ENCODE results near the gene RMND1. TPM values are rescaled to one million over a fixed set of nuclear protein-coding genes. Genes with fewer than 3 reads are reported as not detected.
"Not testable (repeated sequence)": the region's sequence is repeated elsewhere in the genome, so short reads cannot be mapped to it uniquely, and the experiment has no call there.

RMND1 gene
- total RNA-seq, 1 donor from 2014 or later, result 18.5 TPM

DNA sequence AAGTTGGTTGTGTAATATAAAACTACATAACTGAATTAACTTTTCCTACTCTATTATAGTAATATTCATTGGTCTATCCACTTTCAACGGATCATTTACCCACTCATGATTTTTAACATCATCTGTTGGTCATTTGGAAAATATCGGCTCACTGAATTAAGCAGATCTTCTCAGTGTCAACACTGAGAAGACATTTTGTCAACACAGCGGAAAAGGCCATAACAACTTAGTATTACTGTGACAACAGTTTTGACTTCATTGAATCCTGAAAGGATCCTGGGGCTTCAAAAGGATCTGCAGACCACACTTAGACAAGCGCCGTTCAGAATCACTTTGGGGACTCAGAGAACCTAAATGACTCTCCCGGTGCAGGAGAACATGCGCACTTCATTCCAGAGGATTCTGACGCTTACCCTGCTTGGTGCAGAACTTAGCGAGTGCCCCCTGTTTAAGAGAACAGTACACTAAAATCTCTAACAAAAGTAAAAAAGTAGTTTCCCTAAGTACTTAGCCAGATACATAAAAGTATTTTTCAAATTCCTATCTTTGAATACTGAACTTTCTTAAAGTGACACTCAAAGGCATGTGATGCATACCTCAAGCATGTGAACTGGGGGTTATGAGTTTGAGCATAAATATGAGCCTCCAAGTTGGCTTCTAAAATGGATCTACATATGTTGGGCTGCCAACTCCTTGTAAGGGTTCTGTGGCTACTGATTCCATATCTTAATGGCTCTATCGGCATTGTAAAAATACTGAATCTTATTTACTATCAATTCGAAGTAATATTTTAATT is 64.6 kb downstream of the RMND1 start:
- no peaks in the 10 kb centered on the region for H3K9me3 Mint-ChIP-seq
- no peak overlapping the region for H3K4me3 Mint-ChIP-seq (ENCODE audit: low read depth)
- peaks cover 28% of the 10 kb centered on the region for H3K36me3 Mint-ChIP-seq (ENCODE audit: low read depth)
- no peaks in the 10 kb centered on the region for H3K27me3 Mint-ChIP-seq (ENCODE audit: low read depth)
- no peak overlapping the region for H3K27ac Mint-ChIP-seq
- DNase-seq (ENCODE audit: low spot score), result no peak
- intact Hi-C loops (cut with micrococcal nuclease), result loop anchor here (10.0 kb wide), 1 partner anchor 1823 kb away; the partner anchor contains the start of gene GINM1
- peaks cover 44% of the 10 kb centered on the region for H3K4me1 Mint-ChIP-seq (ENCODE audit: low read depth)

DNA sequence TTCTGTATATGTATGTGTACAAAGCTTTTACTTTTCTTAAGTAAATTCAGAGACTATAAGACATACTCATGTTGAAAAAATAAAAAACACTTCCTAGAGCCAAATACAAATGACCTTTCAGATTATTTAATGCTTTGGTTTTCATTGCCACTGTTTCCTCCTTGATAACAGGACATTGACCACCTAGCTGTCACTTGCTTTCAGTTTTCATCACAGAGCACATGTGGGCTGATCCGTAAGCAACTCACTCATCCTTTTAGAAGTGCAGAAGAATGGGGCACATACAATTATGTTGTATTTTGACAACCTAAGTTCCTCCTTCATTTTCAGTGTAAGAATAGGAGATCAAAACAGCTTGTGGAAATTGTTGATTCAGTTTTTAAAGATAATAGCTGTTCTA is 66.7 kb downstream of the RMND1 start:
- Mint-ChIP-seq H3K9me3 (no peaks in the 10 kb centered on the region), H3K27me3 (ENCODE audit: low read depth) (no peaks in the 10 kb centered on the region), H3K36me3 (ENCODE audit: low read depth) (peaks cover 29% of the 10 kb centered on the region), H3K27ac (peak overlapping the region; percentile 20), H3K4me3 (ENCODE audit: low read depth) (no peak overlapping the region), H3K4me1 (ENCODE audit: low read depth) (peaks cover 54% of the 10 kb centered on the region)
- intact Hi-C loops (cut with micrococcal nuclease), result loop anchor here (10.0 kb wide), 1 partner anchor 1820 kb away; the partner anchor contains the start of gene GINM1
- no peak for DNase-seq (ENCODE audit: low spot score)

- Mint-ChIP-seq H3K27ac (peak overlapping the region; percentile 25), H3K9me3 (no peaks in the 10 kb centered on the region), H3K4me1 (ENCODE audit: low read depth) (peaks cover 56% of the 10 kb centered on the region), H3K4me3 (ENCODE audit: low read depth) (no peak overlapping the region), H3K36me3 (ENCODE audit: low read depth) (peaks cover 29% of the 10 kb centered on the region), H3K27me3 (ENCODE audit: low read depth) (no peaks in the 10 kb centered on the region)
- intact Hi-C loops (cut with micrococcal nuclease), result loop anchor here (10.0 kb wide), 1 partner anchor 1819 kb away; the partner anchor contains the start of gene GINM1
- DNase-seq (ENCODE audit: low spot score), result no peak
These were observed 67.8 kb downstream of the RMND1 start for GRCh38 chr6:151384151-151384550.

DNA sequence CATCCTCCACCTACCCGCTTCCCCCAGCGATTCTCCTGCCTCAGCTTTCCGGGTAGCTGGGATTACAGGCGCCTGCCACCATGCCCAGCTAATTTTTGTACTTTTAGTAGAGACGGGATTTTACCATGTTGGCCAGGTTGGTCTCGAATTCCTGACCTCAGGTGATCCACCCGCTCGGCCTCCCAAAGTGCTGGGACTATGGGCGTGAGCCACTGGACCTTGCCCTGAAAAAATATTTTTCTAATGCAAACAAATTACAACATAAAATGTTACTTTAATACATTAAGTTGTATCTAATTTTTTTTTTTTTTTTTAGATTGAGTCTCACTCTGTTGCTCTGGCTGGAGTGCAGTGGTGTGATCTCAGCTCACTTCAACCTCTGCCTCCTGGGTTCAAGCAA is 69.3 kb downstream of the RMND1 start:
- not testable (repeated sequence) for H3K27me3 Mint-ChIP-seq (ENCODE audit: low read depth); DNase-seq (ENCODE audit: low spot score); H3K27ac Mint-ChIP-seq; H3K4me3 Mint-ChIP-seq (ENCODE audit: low read depth); H3K9me3 Mint-ChIP-seq
- Mint-ChIP-seq H3K4me1 (ENCODE audit: low read depth) (peaks cover 58% of the 10 kb centered on the region), H3K36me3 (ENCODE audit: low read depth) (peaks cover 29% of the 10 kb centered on the region)
- intact Hi-C loops (cut with micrococcal nuclease), result loop anchor here (10.0 kb wide), 1 partner anchor 1818 kb away; the partner anchor contains the start of gene GINM1

DNA sequence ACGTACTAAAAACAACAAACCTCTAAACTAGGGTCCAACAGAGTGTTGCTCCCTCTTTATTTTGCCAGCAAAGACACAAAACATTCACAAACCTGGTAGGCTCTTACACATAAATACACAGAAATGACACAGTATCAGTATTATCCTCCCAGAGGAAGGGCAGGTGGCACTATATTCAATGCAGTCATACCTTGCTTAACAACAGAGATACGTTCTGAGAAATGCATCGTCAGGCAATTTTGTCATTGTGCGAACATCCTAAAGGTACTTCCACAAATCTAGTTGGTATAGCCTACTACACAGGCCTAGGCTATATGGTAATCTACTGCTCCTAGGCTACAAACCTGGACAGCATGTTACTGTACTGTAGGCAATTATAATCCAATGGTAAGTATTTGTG is 70.2 kb downstream of the RMND1 start:
- no peaks in the 10 kb centered on the region for H3K9me3 Mint-ChIP-seq
- intact Hi-C loops (cut with micrococcal nuclease), result loop anchor here (10.0 kb wide), 1 partner anchor 1817 kb away; the partner anchor contains the start of gene GINM1
- H3K27ac Mint-ChIP-seq, result peak overlapping the region; percentile 74
- H3K27me3 Mint-ChIP-seq (ENCODE audit: low read depth), result no peaks in the 10 kb centered on the region
- no peak overlapping the region for H3K4me3 Mint-ChIP-seq (ENCODE audit: low read depth)
- peaks cover 57% of the 10 kb centered on the region for H3K4me1 Mint-ChIP-seq (ENCODE audit: low read depth)
- peaks cover 31% of the 10 kb centered on the region for H3K36me3 Mint-ChIP-seq (ENCODE audit: low read depth)
- DNase-seq (ENCODE audit: low spot score), result no peak

GRCh38 chr6:151380848-151381205 is 71.1 kb downstream of the RMND1 start:
- Mint-ChIP-seq H3K4me3 (ENCODE audit: low read depth) (peak overlapping the region; percentile 85), H3K4me1 (ENCODE audit: low read depth) (peaks cover 61% of the 10 kb centered on the region), H3K36me3 (ENCODE audit: low read depth) (peaks cover 31% of the 10 kb centered on the region), H3K27ac (peak overlapping the region; percentile 97), H3K27me3 (ENCODE audit: low read depth) (no peaks in the 10 kb centered on the region), H3K9me3 (no peaks in the 10 kb centered on the region)
- intact Hi-C loops (cut with micrococcal nuclease), result loop anchor here (1.0 to 10.0 kb wide), 2 partner anchors 8 to 1816 kb away; partner anchors contain the start of gene GINM1
- no peak for DNase-seq (ENCODE audit: low spot score)

GRCh38 chr6:151379933-151380847 is 71.7 kb downstream of the RMND1 start:
- Mint-ChIP-seq H3K4me1 (ENCODE audit: low read depth) (peaks cover 59% of the 10 kb centered on the region), H3K36me3 (ENCODE audit: low read depth) (peaks cover 27% of the 10 kb centered on the region), H3K27me3 (ENCODE audit: low read depth) (no peaks in the 10 kb centered on the region), H3K9me3 (no peaks in the 10 kb centered on the region), H3K4me3 (ENCODE audit: low read depth) (peak overlapping the region; percentile 85), H3K27ac (peak overlapping the region; percentile 97)
- peak; percentile 31 for DNase-seq (ENCODE audit: low spot score)
- intact Hi-C loops (cut with micrococcal nuclease), result loop anchor here (1.0 to 10.0 kb wide), 2 partner anchors 9 to 1815 kb away; partner anchors contain the start of gene GINM1

GRCh38 chr6:151377095-151377494 is 74.8 kb downstream of the RMND1 start:
- Mint-ChIP-seq H3K27ac (peak overlapping the region; percentile 28), H3K4me3 (ENCODE audit: low read depth) (no peak overlapping the region), H3K36me3 (ENCODE audit: low read depth) (peaks cover 28% of the 10 kb centered on the region), H3K4me1 (ENCODE audit: low read depth) (peaks cover 74% of the 10 kb centered on the region), H3K27me3 (ENCODE audit: low read depth) (no peaks in the 10 kb centered on the region), H3K9me3 (no peaks in the 10 kb centered on the region)
- intact Hi-C loops (cut with micrococcal nuclease), result no loop called here
- no peak for DNase-seq (ENCODE audit: low spot score)

DNA sequence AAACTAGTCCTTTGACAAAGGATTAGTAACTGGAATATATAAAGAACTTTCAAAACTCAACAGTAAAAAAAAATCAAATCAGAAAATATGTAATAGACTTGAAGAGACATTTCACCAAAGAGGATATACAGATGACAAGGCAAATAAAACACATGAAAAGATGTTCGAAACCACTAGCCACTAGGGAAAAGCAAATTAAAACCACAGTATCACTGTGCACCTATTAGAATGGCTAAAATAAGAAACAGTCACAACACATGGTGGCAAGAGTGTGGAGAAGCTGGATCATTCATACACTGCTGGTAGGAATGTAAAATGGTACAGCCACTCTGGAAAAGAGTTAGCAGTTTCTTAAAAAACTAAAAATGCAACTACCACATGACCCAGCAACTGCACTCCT is 75.5 kb downstream of the RMND1 start:
- no peaks in the 10 kb centered on the region for H3K27me3 Mint-ChIP-seq (ENCODE audit: low read depth)
- peak overlapping the region; percentile 80 for H3K27ac Mint-ChIP-seq
- peaks cover 32% of the 10 kb centered on the region for H3K36me3 Mint-ChIP-seq (ENCODE audit: low read depth)
- H3K4me3 Mint-ChIP-seq (ENCODE audit: low read depth), result no peak overlapping the region
- no peaks in the 10 kb centered on the region for H3K9me3 Mint-ChIP-seq
- no peak for DNase-seq (ENCODE audit: low spot score)
- intact Hi-C loops (cut with micrococcal nuclease), result no loop called here
- H3K4me1 Mint-ChIP-seq (ENCODE audit: low read depth), result peaks cover 77% of the 10 kb centered on the region

- peaks cover 78% of the 10 kb centered on the region for H3K4me1 Mint-ChIP-seq (ENCODE audit: low read depth)
- DNase-seq (ENCODE audit: low spot score), result no peak
- no peaks in the 10 kb centered on the region for H3K9me3 Mint-ChIP-seq
- H3K27me3 Mint-ChIP-seq (ENCODE audit: low read depth), result no peaks in the 10 kb centered on the region
- peaks cover 38% of the 10 kb centered on the region for H3K36me3 Mint-ChIP-seq (ENCODE audit: low read depth)
- intact Hi-C loops (cut with micrococcal nuclease), result no loop called here
- no peak overlapping the region for H3K4me3 Mint-ChIP-seq (ENCODE audit: low read depth)
- H3K27ac Mint-ChIP-seq, result peak overlapping the region; percentile 51
These were observed 76.1 kb downstream of the RMND1 start for GRCh38 chr6:151375833-151376232.

- H3K36me3 Mint-ChIP-seq (ENCODE audit: low read depth), result peaks cover 50% of the 10 kb centered on the region
- peak overlapping the region; percentile 22 for H3K4me3 Mint-ChIP-seq (ENCODE audit: low read depth)
- no peak for DNase-seq (ENCODE audit: low spot score)
- intact Hi-C loops (cut with micrococcal nuclease), result loop anchor here (5.0 kb wide), 2 partner anchors 78 to 87 kb away; partner anchors contain the start of gene RMND1
- peak overlapping the region; percentile 80 for H3K27ac Mint-ChIP-seq
- no peaks in the 10 kb centered on the region for H3K27me3 Mint-ChIP-seq (ENCODE audit: low read depth)
- no peaks in the 10 kb centered on the region for H3K9me3 Mint-ChIP-seq
- H3K4me1 Mint-ChIP-seq (ENCODE audit: low read depth), result peaks cover 66% of the 10 kb centered on the region
These were observed 77.8 kb downstream of the RMND1 start for GRCh38 chr6:151374036-151374683.

DNA sequence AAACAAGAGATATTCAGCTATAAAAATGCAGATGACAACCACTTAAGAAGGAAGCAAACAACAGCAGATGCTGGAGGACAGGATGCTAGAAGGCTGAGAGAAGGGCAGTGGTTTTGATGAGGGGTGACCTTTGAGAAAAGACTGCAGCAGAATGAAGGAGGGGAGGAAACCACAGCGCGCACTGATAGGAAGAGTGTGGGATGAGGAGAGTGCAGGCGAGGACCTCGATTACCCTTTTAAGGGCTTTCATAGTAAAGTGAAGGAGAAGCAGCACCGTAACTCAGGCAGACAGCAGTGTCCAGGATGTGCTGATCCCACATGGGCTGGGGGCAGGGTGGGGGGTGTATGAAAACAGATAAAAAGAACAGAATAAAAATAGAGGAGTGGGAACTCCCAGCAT is 79.8 kb downstream of the RMND1 start:
- Mint-ChIP-seq H3K36me3 (ENCODE audit: low read depth) (peaks cover 48% of the 10 kb centered on the region), H3K4me1 (ENCODE audit: low read depth) (peaks cover 55% of the 10 kb centered on the region), H3K27ac (peak overlapping the region; percentile 85), H3K4me3 (ENCODE audit: low read depth) (peak overlapping the region; percentile 59), H3K9me3 (no peaks in the 10 kb centered on the region), H3K27me3 (ENCODE audit: low read depth) (no peaks in the 10 kb centered on the region)
- intact Hi-C loops (cut with micrococcal nuclease), result loop anchor here (1.0 to 5.0 kb wide), 3 partner anchors 18 to 85 kb away; partner anchors contain the start of gene RMND1
- DNase-seq (ENCODE audit: low spot score), result no peak
